Parathyroid adenoma (tissue), 2 donors: ENCODE data around the gene PRUNE2.

Experiments used
- H2AFZ ChIP-seq: fragments of 300-600 bp; sonication (generic); one replicate; pipeline ENCODE4 v1.7.0; 2017; ENCODE audit warnings: antibody characterized with exemption, mild to moderate bottlenecking
- H3K27ac ChIP-seq: fragments of 300-600 bp; sonication (generic); one replicate; pipeline ENCODE4 v1.7.0; 2017
- H3K27me3 ChIP-seq: fragments of 300-600 bp; sonication (generic); one replicate; pipeline ENCODE4 v1.7.0; 2017; ENCODE audit warnings: low read length; ENCODE audit not compliant: control insufficient read depth, insufficient read depth
- H3K36me3 ChIP-seq: fragments of 300-600 bp; sonication (generic); one replicate; pipeline ENCODE4 v1.7.0; 2017; ENCODE audit warnings: low read length; ENCODE audit not compliant: control insufficient read depth, insufficient read depth
- H3K4me1 ChIP-seq: fragments of 300-600 bp; sonication (generic); one replicate; pipeline ENCODE4 v1.7.0; 2017; ENCODE audit warnings: control low read depth
- H3K4me2 ChIP-seq: fragments of 300-600 bp; sonication (generic); one replicate; pipeline ENCODE4 v1.7.0; 2017; ENCODE audit warnings: low read length
- H3K4me3 ChIP-seq: fragments of 300-600 bp; sonication (generic); one replicate; pipeline ENCODE4 v1.7.0; 2017; ENCODE audit warnings: low read depth, low read length
- H3K79me2 ChIP-seq: fragments of 300-600 bp; sonication (generic); one replicate; pipeline ENCODE4 v1.7.0; 2017; ENCODE audit warnings: control low read depth
- H3K9ac ChIP-seq: fragments of 300-600 bp; sonication (generic); one replicate; pipeline ENCODE4 v1.7.0; 2017; ENCODE audit warnings: mild to moderate bottlenecking
- H3K9me3 ChIP-seq: fragments of 300-600 bp; sonication (generic); one replicate; pipeline ENCODE4 v1.7.0; 2017; ENCODE audit warnings: low read length; ENCODE audit not compliant: control insufficient read depth
- CTCF ChIP-seq: fragments of 300-600 bp; sonication (generic); IDR thresholded peaks from one replicate; pipeline ENCODE4 v1.7.0; 2017; ENCODE audit warnings: antibody characterized with exemption, mild to moderate bottlenecking
- donor health status: primary hyperparathyroidism.

PRUNE2 gene

DNA sequence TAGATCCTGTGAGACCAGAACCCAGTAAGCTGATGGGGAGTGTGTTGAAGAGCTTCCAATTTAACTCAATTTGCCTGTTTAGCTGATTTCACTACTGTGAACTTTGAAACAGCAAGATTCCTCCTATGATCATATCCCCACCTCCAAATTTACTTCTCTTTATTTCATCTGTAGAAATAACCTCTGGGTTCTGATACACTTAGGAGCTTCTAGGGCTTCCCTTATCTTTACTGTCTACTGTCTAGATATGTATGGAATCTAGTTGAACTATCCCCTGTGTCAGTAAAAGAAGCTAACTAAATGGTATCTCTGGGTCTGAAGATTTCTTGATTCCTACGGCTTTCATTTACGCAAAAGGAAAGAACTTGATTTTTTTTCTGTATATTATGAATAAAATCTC lies 330.2 kb downstream of the PRUNE2 start:
- H3K4me1 ChIP-seq, result no peaks in the 10 kb centered on the region
- no peaks in the 10 kb centered on the region for H3K79me2 ChIP-seq
- H3K4me2 ChIP-seq, result no peak overlapping the region
- no peaks in the 10 kb centered on the region for H3K36me3 ChIP-seq
- H3K27me3 ChIP-seq, result no peaks in the 10 kb centered on the region
- no peak overlapping the region for H3K9ac ChIP-seq
- H3K9me3 ChIP-seq, result no peaks in the 10 kb centered on the region
- no peak overlapping the region for H3K4me3 ChIP-seq
- no peak overlapping the region for H3K27ac ChIP-seq
- no peak for TF ChIP-seq CTCF
- H2AFZ ChIP-seq, result no peak overlapping the region

DNA sequence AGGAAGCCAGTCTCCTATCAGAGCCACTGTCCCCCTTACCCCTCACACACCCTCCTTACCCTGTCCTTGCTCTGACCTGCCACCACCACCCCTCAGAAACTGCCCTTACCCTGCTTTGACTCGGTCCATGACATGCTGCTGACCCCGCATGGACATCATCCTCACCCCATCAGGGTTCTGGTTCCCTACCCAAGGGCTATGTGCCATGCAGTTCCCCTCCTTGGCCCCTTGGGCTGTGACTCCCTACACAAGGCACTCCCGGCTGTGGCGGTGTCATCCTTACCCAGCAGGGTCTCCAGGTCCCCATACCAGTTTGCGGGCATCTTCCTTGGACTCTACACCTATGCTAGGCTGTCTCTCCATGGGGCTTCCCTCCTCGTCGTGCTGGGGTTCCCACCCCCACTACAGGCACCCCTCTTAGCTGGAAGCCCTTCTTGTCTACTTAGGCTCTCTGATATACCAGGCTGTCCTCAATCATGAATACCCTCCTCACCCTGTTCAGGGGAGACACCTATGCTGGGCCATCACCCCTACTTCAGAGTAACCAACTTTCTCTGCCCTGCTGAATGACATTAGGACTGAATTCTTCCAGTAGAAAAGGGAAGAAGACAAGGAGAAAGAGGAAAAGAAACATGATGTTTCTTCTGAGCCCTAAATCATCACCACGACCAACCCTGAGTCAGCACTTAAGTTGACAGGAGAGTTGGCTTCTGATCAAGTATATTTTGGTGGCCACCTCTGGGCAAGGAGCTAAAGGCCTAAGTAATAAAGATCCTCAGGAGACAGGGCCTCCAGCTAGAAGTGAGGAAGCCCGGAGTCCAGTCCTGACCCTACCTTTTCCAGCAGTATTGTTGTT lies 331.8 kb downstream of the PRUNE2 start:
- TF ChIP-seq CTCF, result no peak
- Histone ChIP-seq H3K9me3 (no peaks in the 10 kb centered on the region), H3K27ac (no peak overlapping the region), H3K9ac (no peak overlapping the region), H2AFZ (no peak overlapping the region), H3K4me3 (no peak overlapping the region), H3K36me3 (no peaks in the 10 kb centered on the region), H3K27me3 (no peaks in the 10 kb centered on the region), H3K4me1 (no peaks in the 10 kb centered on the region), H3K4me2 (no peak overlapping the region), H3K79me2 (no peaks in the 10 kb centered on the region)

- no peaks in the 10 kb centered on the region for H3K27me3 ChIP-seq
- no peak overlapping the region for H3K27ac ChIP-seq
- no peak overlapping the region for H3K9ac ChIP-seq
- H3K4me2 ChIP-seq, result no peak overlapping the region
- TF ChIP-seq CTCF, result no peak
- no peak overlapping the region for H3K4me3 ChIP-seq
- H2AFZ ChIP-seq, result no peak overlapping the region
- no peaks in the 10 kb centered on the region for H3K4me1 ChIP-seq
- H3K36me3 ChIP-seq, result no peaks in the 10 kb centered on the region
- no peaks in the 10 kb centered on the region for H3K9me3 ChIP-seq
- H3K79me2 ChIP-seq, result no peaks in the 10 kb centered on the region
Measured at GRCh38 chr9:76573408-76573807, 332.5 kb downstream of the PRUNE2 start.

GRCh38 chr9:76572151-76572550 lies 333.8 kb downstream of the PRUNE2 start:
- Histone ChIP-seq H3K27me3 (no peaks in the 10 kb centered on the region), H3K4me1 (no peaks in the 10 kb centered on the region), H3K79me2 (no peaks in the 10 kb centered on the region), H3K9me3 (no peaks in the 10 kb centered on the region), H3K27ac (no peak overlapping the region), H2AFZ (no peak overlapping the region), H3K4me2 (no peak overlapping the region), H3K9ac (no peak overlapping the region), H3K36me3 (no peaks in the 10 kb centered on the region), H3K4me3 (no peak overlapping the region)
- TF ChIP-seq CTCF, result no peak

DNA sequence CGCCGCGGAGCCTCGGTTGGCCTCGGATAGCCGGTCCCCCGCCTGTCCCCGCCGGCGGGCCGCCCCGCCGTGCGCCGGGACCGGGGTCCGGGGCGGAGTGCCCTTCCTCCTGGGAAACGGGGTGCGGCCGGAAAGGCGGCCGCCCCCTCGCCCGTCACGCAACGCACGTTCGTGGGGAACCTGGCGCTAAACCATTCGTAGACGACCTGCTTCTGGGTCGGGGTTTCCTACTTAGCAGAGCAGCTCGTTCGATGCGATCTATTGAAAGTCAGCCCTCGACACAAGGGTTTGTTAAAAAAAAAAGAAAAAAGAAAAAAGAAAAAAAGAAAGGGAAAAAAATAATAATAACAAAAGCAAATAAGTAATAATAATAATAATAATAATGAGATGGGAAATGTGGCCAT lies 334.2 kb downstream of the PRUNE2 start:
- Histone ChIP-seq H3K4me1 (no peaks in the 10 kb centered on the region), H3K27ac (peak overlapping the region; percentile 32), H3K27me3 (no peaks in the 10 kb centered on the region), H3K79me2 (no peaks in the 10 kb centered on the region), H3K4me3 (no peak overlapping the region), H3K9ac (no peak overlapping the region), H2AFZ (peak overlapping the region; percentile 68), H3K9me3 (no peaks in the 10 kb centered on the region), H3K4me2 (no peak overlapping the region), H3K36me3 (no peaks in the 10 kb centered on the region)
- TF ChIP-seq CTCF, result no peak
